GM13976 (cell line): ENCODE data around the gene SEMA3G.
A peak's percentile ranks its signal among the peaks of the same experiment; 100 is the strongest.

Source experiments
- DNase-seq: peaks from one replicate; pipeline ENCODE4 v3.0.0; 2012; ENCODE audit warnings: low spot score
- in situ Hi-C: fragments of 300-500 bp; cut with MboI; formaldehyde crosslinking; loops from one replicate; pipeline ENCODE4 v1.12.0; 2022; ENCODE audit warnings: low sequenced_read_pairs, mixed read lengths, inconsistent platforms; ENCODE audit not compliant: unreplicated experiment
- TF ChIP-seq, protein P1 (sequence below): IDR thresholded peaks from 2 replicates; pipeline ENCODE4 v1.5.1; 2012; ENCODE audit warnings: borderline replicate concordance, mild to moderate bottlenecking; ENCODE audit not compliant: insufficient read depth; ENCODE audit errors: extremely low read depth, missing control alignments, control extremely low read depth

The SEMA3G gene

DNA sequence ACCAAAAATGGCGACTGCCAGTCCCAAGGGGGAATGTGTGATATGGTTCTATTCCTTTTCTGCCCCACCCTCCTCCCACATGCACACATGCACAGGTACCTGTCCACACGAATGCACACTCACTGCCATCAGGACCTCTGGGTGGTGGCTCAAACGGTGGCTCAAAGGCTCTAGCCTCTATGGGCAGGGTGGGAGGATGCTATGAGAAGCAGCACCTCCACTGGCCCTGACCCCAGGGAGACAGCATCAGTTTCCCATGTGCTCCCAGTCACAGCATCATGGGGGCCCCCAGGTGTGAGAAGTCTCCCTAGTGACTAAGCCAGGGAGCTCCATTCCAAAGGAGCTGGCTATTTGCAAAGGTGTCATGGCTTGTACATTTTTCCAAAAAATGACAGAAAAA lies 15.9 kb downstream of the SEMA3G start:
- DNase-seq = no peak
- in situ Hi-C loops = no loop called here
- TF ChIP-seq, protein P1, sequence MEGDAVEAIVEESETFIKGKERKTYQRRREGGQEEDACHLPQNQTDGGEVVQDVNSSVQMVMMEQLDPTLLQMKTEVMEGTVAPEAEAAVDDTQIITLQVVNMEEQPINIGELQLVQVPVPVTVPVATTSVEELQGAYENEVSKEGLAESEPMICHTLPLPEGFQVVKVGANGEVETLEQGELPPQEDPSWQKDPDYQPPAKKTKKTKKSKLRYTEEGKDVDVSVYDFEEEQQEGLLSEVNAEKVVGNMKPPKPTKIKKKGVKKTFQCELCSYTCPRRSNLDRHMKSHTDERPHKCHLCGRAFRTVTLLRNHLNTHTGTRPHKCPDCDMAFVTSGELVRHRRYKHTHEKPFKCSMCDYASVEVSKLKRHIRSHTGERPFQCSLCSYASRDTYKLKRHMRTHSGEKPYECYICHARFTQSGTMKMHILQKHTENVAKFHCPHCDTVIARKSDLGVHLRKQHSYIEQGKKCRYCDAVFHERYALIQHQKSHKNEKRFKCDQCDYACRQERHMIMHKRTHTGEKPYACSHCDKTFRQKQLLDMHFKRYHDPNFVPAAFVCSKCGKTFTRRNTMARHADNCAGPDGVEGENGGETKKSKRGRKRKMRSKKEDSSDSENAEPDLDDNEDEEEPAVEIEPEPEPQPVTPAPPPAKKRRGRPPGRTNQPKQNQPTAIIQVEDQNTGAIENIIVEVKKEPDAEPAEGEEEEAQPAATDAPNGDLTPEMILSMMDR = no peak

DNA sequence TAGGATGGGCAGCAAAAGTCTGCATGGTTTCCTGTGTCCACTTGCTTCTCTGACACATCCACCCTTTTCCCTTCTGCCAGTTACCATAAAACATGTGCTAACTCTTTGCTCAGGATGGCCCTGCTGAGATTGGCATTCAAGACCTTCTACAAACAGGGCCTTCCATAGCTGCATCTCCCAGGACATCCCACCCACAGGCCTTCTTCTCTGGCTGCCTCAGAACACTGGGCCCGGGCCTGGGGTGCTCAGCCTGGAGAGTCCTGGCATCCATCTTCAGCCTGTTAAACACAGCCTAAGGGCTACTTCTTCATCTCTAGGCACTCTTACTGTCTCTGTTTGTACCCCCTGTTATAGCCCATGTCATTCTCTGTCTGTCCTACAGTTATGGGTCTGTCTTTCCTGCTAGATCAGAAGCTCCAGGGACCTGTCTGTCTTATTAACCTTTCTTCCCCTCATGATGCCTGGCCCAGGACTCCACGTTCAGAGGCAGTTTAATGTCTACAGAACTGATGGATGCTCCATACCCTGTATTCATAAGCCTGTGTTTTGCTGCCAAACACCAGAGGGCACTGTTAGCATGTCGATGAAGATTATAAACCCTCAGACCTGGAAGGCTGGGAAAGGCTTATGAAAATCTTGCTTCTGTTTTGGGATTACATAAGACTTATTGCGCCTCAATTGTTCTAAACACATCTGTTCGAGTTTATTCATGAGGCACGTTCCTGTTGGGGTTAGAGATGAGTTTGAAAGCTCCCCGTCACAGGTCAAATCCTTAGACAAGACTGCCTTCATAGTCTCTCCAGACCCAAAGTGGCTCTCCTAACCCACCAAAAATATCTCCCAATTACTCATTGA lies 16.5 kb downstream of the SEMA3G start:
- in situ Hi-C loops = no loop called here
- TF ChIP-seq, protein P1 = peak; percentile 57
- DNase-seq = no peak

DNA sequence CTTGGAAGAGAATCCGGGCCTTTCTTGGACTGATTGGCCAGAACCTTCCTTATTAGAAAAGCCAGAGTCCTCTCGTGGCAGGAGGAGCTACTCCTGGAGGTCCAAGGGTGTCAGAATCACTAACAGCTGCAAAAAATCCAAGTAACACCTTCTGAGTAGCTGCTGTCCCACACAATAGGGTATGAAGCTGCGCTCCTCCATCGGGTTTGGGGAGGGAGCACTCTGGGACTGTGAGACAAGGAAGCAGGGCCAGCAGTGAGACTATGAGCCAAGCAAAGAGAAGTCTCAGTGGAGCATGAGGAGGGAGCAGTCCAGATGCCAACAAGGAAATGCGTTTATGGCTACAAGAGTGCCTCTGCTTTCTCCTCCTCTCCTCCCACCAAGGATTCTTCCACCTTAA lies 21.7 kb downstream of the SEMA3G start:
- DNase-seq = no peak
- in situ Hi-C loops = no loop called here
- TF ChIP-seq, protein P1 = no peak

DNA sequence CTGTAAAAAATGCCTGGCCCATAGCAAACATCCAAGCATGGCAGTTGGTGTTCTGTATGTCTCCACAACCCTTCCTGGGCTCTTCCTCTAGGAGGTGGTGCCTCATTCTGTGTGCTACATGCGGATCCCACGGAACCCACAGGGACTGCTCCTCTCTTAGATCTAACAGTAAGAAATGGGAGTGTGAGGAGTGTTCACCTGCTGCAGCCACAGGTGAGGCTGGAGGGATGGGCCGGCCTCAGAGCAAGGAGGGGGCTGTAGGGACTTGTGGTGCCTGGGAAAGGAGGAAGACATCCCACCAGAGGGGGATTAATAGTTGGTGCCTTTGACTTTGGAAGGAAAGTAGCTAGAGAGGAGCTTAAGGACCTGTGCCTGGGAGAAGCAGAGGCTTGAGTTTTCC lies 22.2 kb downstream of the SEMA3G start:
- no peak for DNase-seq
- in situ Hi-C loops = no loop called here
- TF ChIP-seq, protein P1 = no peak

DNA sequence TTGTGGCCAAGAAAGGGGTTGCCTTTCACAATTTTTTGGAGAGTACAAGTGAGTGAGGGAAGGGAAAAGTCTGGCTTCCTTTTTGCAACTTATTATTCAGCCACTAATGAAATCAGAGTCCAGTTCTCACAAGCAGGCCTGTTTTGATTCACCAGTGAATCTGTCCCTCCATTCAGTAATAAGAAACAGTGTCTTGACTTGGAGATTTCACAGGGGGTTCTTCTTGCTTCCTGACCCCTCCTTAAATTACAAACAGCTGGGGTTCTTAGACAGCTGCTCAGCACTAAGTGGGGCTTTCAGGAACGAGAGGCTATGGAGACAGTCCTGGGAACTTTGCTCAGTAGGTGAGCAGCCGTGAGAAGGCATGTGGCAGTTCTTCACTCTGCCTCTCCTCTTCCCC lies 24.5 kb downstream of the SEMA3G start:
- in situ Hi-C loops = no loop called here
- TF ChIP-seq, protein P1 = no peak
- DNase-seq = no peak

DNA sequence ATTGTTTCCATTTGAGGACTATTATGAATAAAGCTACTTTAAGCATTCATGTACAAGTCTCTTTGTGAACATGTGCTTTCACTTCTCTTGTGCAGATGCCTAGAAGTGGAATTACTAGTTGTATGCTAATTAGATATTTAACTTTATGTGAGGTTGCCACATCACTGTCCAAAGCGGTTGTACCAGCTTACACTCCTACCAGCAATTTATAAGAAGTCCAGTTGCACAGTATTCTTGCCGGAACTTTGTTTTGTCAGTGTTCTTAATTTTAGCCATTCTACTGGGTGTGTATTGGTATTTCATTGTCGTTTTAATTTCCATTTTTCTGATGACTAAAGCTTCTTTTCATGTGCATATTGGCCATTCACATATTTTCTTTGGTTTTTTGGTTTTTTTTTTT lies 29.1 kb downstream of the SEMA3G start:
- in situ Hi-C loops = no loop called here
- TF ChIP-seq, protein P1 = no peak
- no peak for DNase-seq
